Measurements from ENCODE around the gene PAH.
A peak's percentile ranks its signal among the peaks of the same experiment; 100 is the strongest.

The PAH gene

DNA sequence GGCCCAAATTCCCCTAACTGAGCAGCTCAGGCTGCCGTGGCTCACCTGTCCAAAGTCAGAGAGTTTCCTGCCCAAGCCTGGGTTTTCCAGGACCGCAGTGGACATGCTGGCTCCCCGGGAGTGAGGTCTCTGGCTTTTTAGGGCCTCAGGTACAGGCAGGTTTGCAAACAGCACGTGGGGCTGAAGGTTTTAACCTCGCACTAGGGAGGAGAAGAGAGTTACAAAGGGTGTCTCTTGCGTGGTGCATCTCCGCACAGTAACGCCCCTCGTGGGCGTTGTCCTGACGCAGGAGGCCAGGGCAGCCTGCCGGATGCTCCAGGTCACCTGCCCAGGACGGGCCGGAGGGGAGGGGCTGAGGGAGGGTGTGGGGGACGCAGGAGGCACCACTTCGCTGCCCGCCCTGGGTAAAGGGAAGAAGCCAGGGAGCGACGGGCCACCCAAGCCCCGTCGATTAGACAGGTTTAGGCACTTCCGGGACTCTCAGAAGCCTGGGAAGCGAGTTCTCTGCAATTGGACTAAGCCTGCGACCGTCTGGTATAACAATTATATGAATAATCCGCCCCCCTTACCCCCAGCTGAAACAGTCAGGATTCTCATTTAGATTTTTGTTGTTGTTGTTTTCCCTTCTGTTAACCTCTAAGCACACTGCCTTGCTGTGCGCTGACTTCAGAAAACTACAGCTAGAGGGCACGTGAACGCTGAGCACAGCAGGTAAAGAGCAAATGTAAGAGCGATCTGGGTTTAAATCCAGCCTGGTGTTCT, at the start of gene PAH:
PAH (minus strand) TSS at position 219 of the 762 bp plus-strand sequence; CDS start at position 105, 114 bp downstream.
- DNase-seq: no peak

DNA sequence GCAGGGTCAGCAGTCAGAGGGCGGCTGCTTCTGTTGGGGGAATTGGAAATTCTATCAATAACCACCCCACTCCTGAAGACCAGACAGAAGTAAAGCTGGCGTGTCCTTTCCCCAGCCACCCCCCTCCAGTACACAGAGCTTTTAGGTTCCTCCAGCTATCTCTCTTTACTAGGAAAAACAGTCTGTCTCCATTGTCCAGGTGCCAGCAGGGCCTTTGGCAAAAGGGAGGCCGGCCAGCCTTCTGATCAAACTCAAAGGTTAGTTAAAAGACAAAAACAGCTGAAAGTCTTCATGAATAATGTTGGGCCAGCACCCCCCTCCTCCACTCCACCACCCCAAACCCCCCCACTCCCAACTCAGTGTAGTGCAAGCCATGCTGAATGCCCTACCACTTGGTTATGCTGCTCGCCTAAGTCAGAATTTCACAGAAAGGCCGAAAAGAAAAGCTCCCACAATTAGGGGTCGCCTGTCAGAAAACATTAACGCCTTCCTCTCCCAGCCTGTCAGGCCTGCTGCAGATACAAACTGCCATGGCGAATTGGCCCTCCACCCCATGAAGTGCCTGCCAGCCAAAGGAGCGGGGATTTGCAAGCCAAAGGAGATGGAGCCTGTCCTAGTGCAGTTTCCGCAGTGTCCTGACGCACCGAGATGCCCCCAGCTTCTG, 49.3 kb upstream of the PAH start:
- DNase-seq: no peak

GRCh38 chr12:102965281-102966155, 48.5 kb upstream of the PAH start:
- peak; percentile 73 for DNase-seq

- DNase-seq: peak; percentile 92
These were observed 47.8 kb upstream of the PAH start for GRCh38 chr12:102964872-102965271.

- DNase-seq: no peak
These were observed 46.8 kb upstream of the PAH start for GRCh38 chr12:102963796-102964195.

DNA sequence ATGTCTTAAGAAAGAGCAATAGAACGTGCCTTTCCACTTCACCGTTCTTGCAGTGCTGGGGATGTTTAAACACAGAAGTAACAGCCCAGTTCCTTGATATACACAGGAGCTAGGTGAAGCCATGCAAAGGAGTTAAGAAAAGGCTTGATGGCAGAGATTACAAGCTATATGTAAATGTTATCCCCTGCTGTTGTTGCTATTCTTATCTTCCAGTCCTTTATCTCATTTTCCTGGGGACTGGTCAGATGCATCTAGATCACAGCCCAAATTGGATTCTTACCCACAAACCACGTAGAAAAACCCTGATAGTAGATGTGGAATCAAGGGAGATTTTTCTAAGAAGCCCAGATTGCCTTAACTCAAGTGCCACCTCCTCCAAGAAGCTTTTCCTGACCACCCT, 45.9 kb upstream of the PAH start:
- no peak for DNase-seq

GRCh38 chr12:102962532-102962931, 45.5 kb upstream of the PAH start:
- peak; percentile 35 for DNase-seq

DNA sequence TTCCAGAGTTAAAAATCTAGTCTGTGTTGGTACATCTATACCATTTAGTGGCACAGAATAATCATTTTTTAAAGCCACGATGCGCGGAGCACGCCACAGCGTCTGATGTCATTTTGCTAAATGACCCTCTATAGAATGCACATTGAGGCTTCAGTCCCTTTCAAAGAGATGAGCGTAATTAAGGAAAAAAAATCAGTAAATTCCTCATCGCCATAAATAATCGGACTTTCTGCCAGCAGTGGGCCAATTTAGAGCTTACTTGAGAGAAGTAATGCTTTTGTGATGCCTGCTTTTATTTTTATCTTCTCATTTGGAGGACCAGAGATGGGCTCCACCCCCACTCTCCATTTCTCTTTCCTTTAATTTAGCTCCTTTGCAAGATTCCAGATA, 44.4 kb upstream of the PAH start:
- DNase-seq: no peak

- DNase-seq: peak; percentile 73
These were observed 43.9 kb upstream of the PAH start for GRCh38 chr12:102960766-102961465.

DNA sequence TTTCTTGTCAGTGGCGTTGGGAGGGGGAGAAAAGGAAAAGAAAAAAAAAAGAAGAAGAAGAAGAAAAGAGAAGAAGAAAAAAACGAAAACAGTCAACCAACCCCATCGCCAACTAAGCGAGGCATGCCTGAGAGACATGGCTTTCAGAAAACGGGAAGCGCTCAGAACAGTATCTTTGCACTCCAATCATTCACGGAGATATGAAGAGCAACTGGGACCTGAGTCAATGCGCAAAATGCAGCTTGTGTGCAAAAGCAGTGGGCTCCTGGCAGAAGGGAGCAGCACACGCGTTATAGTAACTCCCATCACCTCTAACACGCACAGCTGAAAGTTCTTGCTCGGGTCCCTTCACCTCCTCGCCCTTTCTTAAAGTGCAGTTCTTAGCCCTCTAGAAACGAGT, 42.3 kb upstream of the PAH start:
- DNase-seq: peak; percentile 29

DNA sequence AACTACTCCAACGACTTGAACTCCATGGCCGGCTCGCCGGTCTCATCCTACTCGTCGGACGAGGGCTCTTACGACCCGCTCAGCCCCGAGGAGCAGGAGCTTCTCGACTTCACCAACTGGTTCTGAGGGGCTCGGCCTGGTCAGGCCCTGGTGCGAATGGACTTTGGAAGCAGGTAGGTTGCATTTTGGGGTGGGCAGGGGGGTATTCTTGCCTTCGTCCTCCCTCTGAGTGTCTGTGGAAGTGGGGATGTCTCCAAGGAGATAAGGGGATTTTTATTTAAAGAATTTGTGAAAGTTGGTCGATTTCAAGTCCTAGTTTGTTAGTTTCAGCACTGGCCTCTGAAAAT, 41.8 kb upstream of the PAH start:
- no peak for DNase-seq

DNA sequence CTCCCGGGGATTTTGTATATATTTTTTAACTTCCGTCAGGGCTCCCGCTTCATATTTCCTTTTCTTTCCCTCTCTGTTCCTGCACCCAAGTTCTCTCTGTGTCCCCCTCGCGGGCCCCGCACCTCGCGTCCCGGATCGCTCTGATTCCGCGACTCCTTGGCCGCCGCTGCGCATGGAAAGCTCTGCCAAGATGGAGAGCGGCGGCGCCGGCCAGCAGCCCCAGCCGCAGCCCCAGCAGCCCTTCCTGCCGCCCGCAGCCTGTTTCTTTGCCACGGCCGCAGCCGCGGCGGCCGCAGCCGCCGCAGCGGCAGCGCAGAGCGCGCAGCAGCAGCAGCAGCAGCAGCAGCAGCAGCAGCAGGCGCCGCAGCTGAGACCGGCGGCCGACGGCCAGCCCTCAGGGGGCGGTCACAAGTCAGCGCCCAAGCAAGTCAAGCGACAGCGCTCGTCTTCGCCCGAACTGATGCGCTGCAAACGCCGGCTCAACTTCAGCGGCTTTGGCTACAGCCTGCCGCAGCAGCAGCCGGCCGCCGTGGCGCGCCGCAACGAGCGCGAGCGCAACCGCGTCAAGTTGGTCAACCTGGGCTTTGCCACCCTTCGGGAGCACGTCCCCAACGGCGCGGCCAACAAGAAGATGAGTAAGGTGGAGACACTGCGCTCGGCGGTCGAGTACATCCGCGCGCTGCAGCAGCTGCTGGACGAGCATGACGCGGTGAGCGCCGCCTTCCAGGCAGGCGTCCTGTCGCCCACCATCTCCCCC, 41.2 kb upstream of the PAH start:
- no peak for DNase-seq

DNA sequence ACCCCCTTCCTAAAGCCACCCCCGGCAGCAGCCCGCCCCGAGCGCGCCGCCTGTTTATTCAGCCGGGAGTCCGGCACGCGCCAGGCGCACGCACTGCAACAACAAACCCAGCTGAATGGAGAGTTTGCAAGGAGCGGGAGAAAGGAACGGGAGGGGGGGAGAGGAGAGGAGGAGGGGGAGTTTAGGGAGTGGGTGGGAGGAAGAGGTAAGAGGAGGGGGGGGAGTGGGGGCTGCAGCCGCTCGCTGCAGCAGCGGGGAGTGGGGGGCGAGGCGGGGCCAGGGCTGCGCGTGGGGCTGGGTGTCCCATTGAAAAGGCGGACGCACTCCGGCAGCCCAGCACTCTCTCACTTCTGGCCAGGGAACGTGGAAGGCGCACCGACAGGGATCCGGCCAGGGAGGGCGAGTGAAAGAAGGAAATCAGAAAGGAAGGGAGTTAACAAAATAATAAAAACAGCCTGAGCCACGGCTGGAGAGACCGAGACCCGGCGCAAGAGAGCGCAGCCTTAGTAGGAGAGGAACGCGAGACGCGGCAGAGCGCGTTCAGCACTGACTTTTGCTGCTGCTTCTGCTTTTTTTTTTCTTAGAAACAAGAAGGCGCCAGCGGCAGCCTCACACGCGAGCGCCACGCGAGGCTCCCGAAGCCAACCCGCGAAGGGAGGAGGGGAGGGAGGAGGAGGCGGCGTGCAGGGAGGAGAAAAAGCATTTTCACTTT, 40.5 kb upstream of the PAH start, which contains the start of gene ASCL1:
ASCL1 (plus strand) TSS at position 336 of the 712 bp plus-strand sequence. CDS start 571 bp downstream, outside the sequence.
- peak; percentile 92 for DNase-seq

DNA sequence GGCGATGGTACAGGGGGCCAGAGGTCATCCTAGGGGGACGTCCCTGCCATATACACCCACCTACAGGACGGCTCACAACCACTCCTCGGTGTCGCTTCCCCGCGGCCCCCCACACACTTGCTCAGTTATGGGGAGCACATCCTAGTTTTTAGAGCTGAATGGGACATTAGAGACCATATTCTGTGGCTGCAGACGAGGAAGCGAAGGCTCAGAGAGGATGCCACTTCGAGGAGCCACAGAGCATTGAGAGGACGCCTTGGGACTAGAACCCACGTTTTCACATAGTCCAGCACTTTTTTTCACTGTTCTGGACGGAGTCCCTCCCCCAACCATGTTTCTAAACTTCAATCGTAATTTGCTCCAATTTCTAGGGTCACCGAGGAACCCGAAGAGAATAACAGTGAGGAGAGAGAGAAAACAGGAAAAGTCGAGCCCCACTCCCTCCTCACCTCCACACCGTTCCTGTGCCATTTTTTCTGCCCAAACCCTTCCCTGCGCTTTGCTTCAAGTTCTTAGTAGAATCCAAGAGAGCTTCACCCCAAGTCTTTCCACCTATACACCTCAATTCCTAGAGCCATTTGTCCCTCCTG, 39.8 kb upstream of the PAH start:
- no peak for DNase-seq

- DNase-seq: peak; percentile 48
These were observed 39.1 kb upstream of the PAH start for GRCh38 chr12:102955926-102956737.

DNA sequence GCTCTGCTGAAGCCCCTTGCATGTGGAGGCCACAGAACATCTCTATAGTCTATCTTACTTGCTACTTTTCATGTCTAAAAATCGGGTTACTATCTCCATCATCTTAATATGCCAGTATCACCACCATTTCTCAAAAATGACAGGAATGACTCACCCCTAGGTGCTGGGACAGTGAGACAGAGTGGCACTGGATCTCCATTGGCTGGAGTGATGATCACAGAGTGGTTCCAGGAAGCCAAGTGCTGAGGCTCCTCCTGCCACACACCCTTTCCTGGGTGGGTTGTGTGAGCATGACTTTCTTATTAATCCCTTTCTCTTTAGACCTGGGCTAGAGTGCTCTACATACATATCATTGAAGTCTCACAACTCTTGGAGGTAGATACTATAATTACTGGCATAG, 37.1 kb upstream of the PAH start:
- no peak for DNase-seq

DNA sequence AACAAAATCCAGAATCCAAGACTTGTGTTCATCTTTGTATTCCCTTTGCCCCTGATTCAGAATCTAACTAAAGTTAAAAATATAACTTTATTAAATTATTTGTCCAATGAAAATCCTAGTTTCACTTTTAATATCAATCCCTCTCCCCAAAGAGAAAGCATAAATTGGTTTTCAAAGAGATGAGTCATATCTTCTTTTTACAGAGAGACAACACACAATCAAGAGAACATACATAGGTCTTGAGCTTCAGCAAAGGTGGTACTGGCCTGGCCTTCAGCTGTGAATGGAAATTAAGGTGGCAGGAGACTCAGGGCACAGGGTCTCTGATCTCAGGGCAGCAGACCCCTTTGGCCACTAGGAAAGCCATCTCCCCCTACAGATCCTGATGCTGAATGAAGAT, 36.2 kb upstream of the PAH start:
- DNase-seq: no peak

DNA sequence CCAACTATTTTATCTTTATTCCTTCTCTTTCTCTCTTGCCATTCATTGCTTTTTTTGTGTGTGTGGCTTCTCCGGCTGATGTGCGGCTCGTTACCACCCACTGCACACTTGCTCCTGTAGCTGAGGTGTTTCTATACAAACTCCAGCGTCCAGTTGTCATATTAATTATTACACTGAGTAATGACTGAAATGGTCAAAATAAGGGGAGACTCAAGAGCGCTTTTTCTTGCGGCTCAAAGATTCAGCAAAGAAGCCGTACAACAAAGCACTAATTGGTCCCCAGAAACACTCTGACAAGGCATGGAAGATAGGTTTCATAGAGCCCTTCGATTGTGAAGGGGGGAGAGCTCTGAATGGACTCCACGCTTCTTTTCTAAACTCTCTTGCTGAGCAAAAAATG, 34.8 kb upstream of the PAH start:
- DNase-seq: no peak

GRCh38 chr12:102950950-102951619, 34.0 kb upstream of the PAH start:
- DNase-seq: peak; percentile 62
